C4-2B (cell line): ENCODE measurements around the gene CDK6.

Source experiments
- CTCF ChIP-seq: fragments of 450-650 bp; conservative IDR thresholded peaks from 2 replicates; pipeline ENCODE4 v1.5.1; 2017; ENCODE audit warnings: mild to moderate bottlenecking
- ZFX ChIP-seq: fragments of 450-650 bp; IDR thresholded peaks from 2 replicates; pipeline ENCODE4 v1.6.1; 2017

GRCh38 chr7:92817398-92817797, 19.0 kb downstream of the CDK6 start:
- TF ChIP-seq CTCF = no peak
- TF ChIP-seq ZFX = no peak
